Measurements from ENCODE around the gene SLIT3. TPM values are rescaled to one million over a fixed set of nuclear protein-coding genes. Genes with fewer than 3 reads are reported as not detected.

Gene SLIT3
- total RNA-seq, 2 donors from 2014 or later = 6.6 to 6.7 TPM

DNA sequence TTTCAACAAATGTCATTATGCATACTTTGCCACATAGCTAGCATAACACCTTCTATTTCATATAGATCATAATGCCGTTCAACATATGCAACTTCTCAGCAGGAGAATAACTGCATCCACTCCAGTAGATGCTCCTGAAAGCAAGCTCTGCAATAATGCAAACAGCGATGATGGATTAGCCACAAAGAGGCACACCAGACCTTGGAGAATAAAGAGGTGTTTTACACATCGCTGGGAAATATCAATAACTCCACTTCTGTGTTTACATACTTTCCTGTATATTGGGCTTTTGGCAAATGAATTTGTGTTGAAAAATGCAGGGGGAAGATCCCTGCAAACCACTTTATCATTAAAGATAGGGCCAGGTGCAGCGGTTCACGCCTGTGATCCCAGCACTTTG is 450.3 kb downstream of the SLIT3 start:
- no peak for DNase-seq

DNA sequence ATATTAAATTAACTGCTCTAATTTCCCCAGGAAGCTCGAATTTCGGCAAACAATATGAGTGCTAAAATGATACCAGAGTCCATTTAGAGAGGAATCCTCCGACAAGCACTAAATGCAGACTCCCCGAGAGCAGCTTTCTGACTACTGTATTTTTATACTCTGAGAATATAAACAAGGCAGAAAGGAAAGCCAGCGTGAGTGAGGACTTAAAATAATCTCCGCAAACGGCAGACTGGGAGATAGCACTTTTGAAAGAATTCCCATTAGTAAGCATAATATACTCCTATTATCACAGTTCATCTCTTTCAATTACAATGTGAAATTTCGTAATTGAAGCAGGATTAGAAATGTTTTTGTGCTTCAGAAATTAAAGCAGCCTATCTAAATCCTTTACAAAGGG is 452.4 kb downstream of the SLIT3 start:
- intact Hi-C loops (cut with DNase I) = no loop called here
- H3K27me3 ChIP-seq = no peaks in the 10 kb centered on the region
- TF ChIP-seq POLR2A (IDR thresholded peaks at IDR 0.05) = no peak
- TF ChIP-seq CTCF (IDR thresholded peaks at IDR 0.05) = no peak
- H3K9me3 ChIP-seq = no peaks in the 10 kb centered on the region
- DNase-seq (no peak), ATAC-seq (no peak)
- H3K4me3 ChIP-seq = no peak overlapping the region
- H3K36me3 ChIP-seq (replicated peaks in 1 of 2; ENCODE audit: insufficient read depth in 1 of 2, low read depth in 2 of 2) = no peaks in the 10 kb centered on the region
- H3K4me1 ChIP-seq = no peaks in the 10 kb centered on the region
- no peak overlapping the region for H3K27ac ChIP-seq
- WGBS, 2 donors = 67 to 74% methylated on average over 8 of the region's 8 CpGs

More for the DNA sequence above, 450.3 kb downstream of the SLIT3 start:
- no peak overlapping the region for H3K4me3 ChIP-seq
- no peaks in the 10 kb centered on the region for H3K36me3 ChIP-seq (replicated peaks in 1 of 2; ENCODE audit: insufficient read depth in 1 of 2, low read depth in 2 of 2)
- no peaks in the 10 kb centered on the region for H3K4me1 ChIP-seq
- no peaks in the 10 kb centered on the region for H3K9me3 ChIP-seq
- ATAC-seq = no peak
- 22 to 25% methylated on average over 5 of the region's 5 CpGs for WGBS, 2 donors
- H3K27ac ChIP-seq = no peak overlapping the region
- intact Hi-C loops (cut with DNase I) = no loop called here
- H3K27me3 ChIP-seq = no peaks in the 10 kb centered on the region
- no peak for TF ChIP-seq CTCF (IDR thresholded peaks at IDR 0.05)
- no peak for TF ChIP-seq POLR2A (IDR thresholded peaks at IDR 0.05)

- Histone ChIP-seq H3K27me3 (no peaks in the 10 kb centered on the region), H3K4me3 (no peak overlapping the region), H3K9me3 (no peaks in the 10 kb centered on the region), H3K36me3 (replicated peaks in 1 of 2; ENCODE audit: insufficient read depth in 1 of 2, low read depth in 2 of 2) (no peaks in the 10 kb centered on the region), H3K27ac (no peak overlapping the region), H3K4me1 (no peaks in the 10 kb centered on the region)
- DNase-seq (no peak), ATAC-seq (no peak)
- TF ChIP-seq POLR2A (IDR thresholded peaks at IDR 0.05) (no peak), CTCF (IDR thresholded peaks at IDR 0.05) (no peak)
- WGBS, 2 donors = 63 to 70% methylated on average over 10 of the region's 10 CpGs
- intact Hi-C loops (cut with DNase I) = no loop called here
These were observed 453.3 kb downstream of the SLIT3 start for GRCh38 chr5:168847511-168848073.

DNA sequence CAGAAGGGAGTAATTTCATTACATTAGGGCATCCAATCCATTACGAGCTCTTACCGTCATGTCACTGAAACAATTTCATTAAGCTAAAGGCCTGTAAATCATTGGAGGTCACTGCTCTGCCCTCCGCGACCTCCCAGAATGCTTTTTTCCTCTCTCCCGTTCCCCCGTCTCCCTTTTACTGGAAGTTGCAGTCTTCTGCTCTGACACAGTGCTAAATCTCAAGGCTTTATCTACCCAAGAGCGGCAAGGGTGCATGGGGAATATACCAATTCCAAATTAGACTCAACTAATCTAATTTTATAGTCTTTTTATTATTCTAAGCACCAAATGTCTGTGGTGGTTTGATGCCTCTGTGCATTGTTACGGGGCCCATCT is 456.0 kb downstream of the SLIT3 start:
- intact Hi-C loops (cut with DNase I) = no loop called here
- Histone ChIP-seq H3K4me3 (no peak overlapping the region), H3K9me3 (no peaks in the 10 kb centered on the region), H3K36me3 (replicated peaks in 1 of 2; ENCODE audit: insufficient read depth in 1 of 2, low read depth in 2 of 2) (no peaks in the 10 kb centered on the region), H3K27me3 (no peaks in the 10 kb centered on the region), H3K4me1 (no peaks in the 10 kb centered on the region), H3K27ac (no peak overlapping the region)
- ATAC-seq = no peak
- 66 to 69% methylated on average over 8 of the region's 8 CpGs for WGBS, 2 donors
- DNase-seq = no peak
- TF ChIP-seq POLR2A (IDR thresholded peaks at IDR 0.05) = no peak
- no peak for TF ChIP-seq CTCF (IDR thresholded peaks at IDR 0.05)
